Measurements from ENCODE around the gene ARHGAP15. TPM values are rescaled to one million over a fixed set of nuclear protein-coding genes. Genes with fewer than 3 reads are reported as not detected.

Gene ARHGAP15
- total RNA-seq, 1 donor from 2014 or later, result 18.5 TPM

GRCh38 chr2:143764261-143764660, 635.0 kb downstream of the ARHGAP15 start:
- Histone ChIP-seq H3K27ac (no peak overlapping the region), H3K27me3 (ENCODE audit: low read depth) (no peaks in the 10 kb centered on the region), H3K4me1 (no peaks in the 10 kb centered on the region), H3K36me3 (no peaks in the 10 kb centered on the region), H3K4me3 (no peak overlapping the region), H3K9me3 (no peaks in the 10 kb centered on the region)
- intact Hi-C loops (cut with DNase I), result no loop called here
- ATAC-seq (no peak), DNase-seq (no peak)
- TF ChIP-seq CTCF (IDR thresholded peaks at IDR 0.05), result no peak

DNA sequence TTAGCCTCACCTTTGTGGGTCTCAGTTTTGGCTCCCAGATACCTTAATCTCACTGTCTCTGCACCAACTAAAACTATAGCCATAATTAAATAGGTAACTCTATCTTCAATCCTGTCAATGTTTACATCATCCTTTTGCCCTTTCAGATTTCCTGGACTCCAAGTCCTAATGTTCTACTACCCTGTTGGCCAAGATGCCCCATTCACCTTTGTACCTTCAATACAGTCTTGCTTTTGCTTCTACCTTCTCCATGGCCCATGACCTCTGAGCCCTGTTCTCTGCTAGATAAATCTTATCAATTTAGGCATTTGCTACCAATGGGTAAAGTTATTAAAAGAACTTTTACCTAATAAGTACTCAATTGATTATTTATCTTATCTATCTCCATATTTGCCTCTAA, 635.5 kb downstream of the ARHGAP15 start:
- no peak for TF ChIP-seq CTCF (IDR thresholded peaks at IDR 0.05)
- Histone ChIP-seq H3K9me3 (no peaks in the 10 kb centered on the region), H3K36me3 (no peaks in the 10 kb centered on the region), H3K27me3 (ENCODE audit: low read depth) (no peaks in the 10 kb centered on the region), H3K4me3 (no peak overlapping the region), H3K4me1 (no peaks in the 10 kb centered on the region), H3K27ac (no peak overlapping the region)
- no peak for DNase-seq
- intact Hi-C loops (cut with DNase I), result no loop called here
- ATAC-seq, result no peak

- no peaks in the 10 kb centered on the region for H3K9me3 ChIP-seq
- DNase-seq, result no peak
- H3K36me3 ChIP-seq, result no peaks in the 10 kb centered on the region
- no peaks in the 10 kb centered on the region for H3K4me1 ChIP-seq
- intact Hi-C loops (cut with DNase I), result no loop called here
- no peak overlapping the region for H3K27ac ChIP-seq
- no peak for ATAC-seq
- no peaks in the 10 kb centered on the region for H3K27me3 ChIP-seq (ENCODE audit: low read depth)
- TF ChIP-seq CTCF (IDR thresholded peaks at IDR 0.05), result no peak
- H3K4me3 ChIP-seq, result no peak overlapping the region
Observed at GRCh38 chr2:143768991-143769390, 639.8 kb downstream of the ARHGAP15 start.

- H3K4me1 ChIP-seq, result no peaks in the 10 kb centered on the region
- ATAC-seq (no peak), DNase-seq (no peak)
- H3K9me3 ChIP-seq, result no peaks in the 10 kb centered on the region
- H3K27ac ChIP-seq, result no peak overlapping the region
- no peak for TF ChIP-seq CTCF (IDR thresholded peaks at IDR 0.05)
- no peak overlapping the region for H3K4me3 ChIP-seq
- intact Hi-C loops (cut with DNase I), result no loop called here
- no peaks in the 10 kb centered on the region for H3K27me3 ChIP-seq (ENCODE audit: low read depth)
- H3K36me3 ChIP-seq, result no peaks in the 10 kb centered on the region
Observed at GRCh38 chr2:143771939-143772338, 642.7 kb downstream of the ARHGAP15 start.

GRCh38 chr2:143776526-143777297, 647.5 kb downstream of the ARHGAP15 start:
- no peak for ATAC-seq
- DNase-seq, result no peak

More at GRCh38 chr2:143776526-143777297, 647.5 kb downstream of the ARHGAP15 start:
- Histone ChIP-seq H3K9me3 (no peaks in the 10 kb centered on the region), H3K4me1 (no peaks in the 10 kb centered on the region), H3K27ac (no peak overlapping the region), H3K4me3 (no peak overlapping the region), H3K27me3 (ENCODE audit: low read depth) (no peaks in the 10 kb centered on the region), H3K36me3 (no peaks in the 10 kb centered on the region)
- intact Hi-C loops (cut with DNase I), result no loop called here
- TF ChIP-seq CTCF (IDR thresholded peaks at IDR 0.05), result no peak

Data from lower lobe of right lung (tissue), 2 donors.